ENCODE results near the gene THAP7. TPM values are rescaled to one million over a fixed set of nuclear protein-coding genes. Genes with fewer than 3 reads are reported as not detected.

THAP7 gene
- total RNA-seq, 1 experiment from 2014 or later, result 29.1 TPM

GRCh38 chr22:20993304-20994127 lies 8.4 kb downstream of the THAP7 start:
- no peak for TF ChIP-seq CTCF (IDR thresholded peaks at IDR 0.05; ENCODE audit: insufficient read depth in 1 of 2, low read depth in 1 of 2, low read length in 1 of 2, severe bottlenecking in 1 of 2, unreplicated experiment in 1 of 2)

GRCh38 chr22:20992456-20993303 lies 9.2 kb downstream of the THAP7 start:
- TF ChIP-seq CTCF (IDR thresholded peaks at IDR 0.05; ENCODE audit: insufficient read depth in 1 of 2, low read depth in 1 of 2, low read length in 1 of 2, severe bottlenecking in 1 of 2, unreplicated experiment in 1 of 2), result no peak
- H3K36me3 Mint-ChIP-seq (ENCODE audit: insufficient read depth, unreplicated experiment), result peaks cover 36% of the 10 kb centered on the region
- ChIA-PET CTCF (no interaction called here), POLR2A (no interaction called here)
- H3K27me3 Mint-ChIP-seq (ENCODE audit: insufficient read depth, unreplicated experiment), result no peaks in the 10 kb centered on the region
- no peaks in the 10 kb centered on the region for H3K4me1 Mint-ChIP-seq (ENCODE audit: low read depth, unreplicated experiment)
- Histone ChIP-seq H3K9me3 (no peaks in the 10 kb centered on the region), H3K27me3 (replicated peaks; ENCODE audit: control insufficient read depth, insufficient read depth, low read length) (no peaks in the 10 kb centered on the region), H3K36me3 (ENCODE audit: control insufficient read depth, insufficient read depth, low read length) (no peaks in the 10 kb centered on the region; the same call in 1 of the 2 replicates), H3K4me1 (no peaks in the 10 kb centered on the region), H3K4me3 (ENCODE audit: low read depth, low read length) (no peak overlapping the region)
- intact Hi-C loops (cut with micrococcal nuclease; ENCODE audit: unreplicated experiment), result no loop called here
- DNase-seq, result no peak
- H3K9me3 Mint-ChIP-seq (ENCODE audit: unreplicated experiment), result no peaks in the 10 kb centered on the region
- no peak overlapping the region for H3K27ac Mint-ChIP-seq (ENCODE audit: unreplicated experiment)
- no peak overlapping the region for H3K4me3 Mint-ChIP-seq (ENCODE audit: unreplicated experiment)
- no TSS peak for BruUV-seq (replicated peaks)

More at GRCh38 chr22:20993304-20994127, 8.4 kb downstream of the THAP7 start:
- ChIA-PET POLR2A (no interaction called here), CTCF (no interaction called here)
- no peak overlapping the region for H3K27ac Mint-ChIP-seq (ENCODE audit: unreplicated experiment)
- no peaks in the 10 kb centered on the region for H3K27me3 Mint-ChIP-seq (ENCODE audit: insufficient read depth, unreplicated experiment)
- H3K36me3 Mint-ChIP-seq (ENCODE audit: insufficient read depth, unreplicated experiment), result peaks cover 42% of the 10 kb centered on the region
- intact Hi-C loops (cut with micrococcal nuclease; ENCODE audit: unreplicated experiment), result no loop called here
- Histone ChIP-seq H3K4me1 (no peaks in the 10 kb centered on the region), H3K27me3 (replicated peaks; ENCODE audit: control insufficient read depth, insufficient read depth, low read length) (no peaks in the 10 kb centered on the region), H3K4me3 (ENCODE audit: low read depth, low read length) (no peak overlapping the region), H3K9me3 (no peaks in the 10 kb centered on the region), H3K36me3 (ENCODE audit: control insufficient read depth, insufficient read depth, low read length) (no peaks in the 10 kb centered on the region; the same call in 1 of the 2 replicates)
- no peak for DNase-seq
- H3K4me1 Mint-ChIP-seq (ENCODE audit: low read depth, unreplicated experiment), result no peaks in the 10 kb centered on the region
- H3K9me3 Mint-ChIP-seq (ENCODE audit: unreplicated experiment), result no peaks in the 10 kb centered on the region
- no TSS peak for BruUV-seq (replicated peaks)
- H3K4me3 Mint-ChIP-seq (ENCODE audit: unreplicated experiment), result no peak overlapping the region

- Mint-ChIP-seq H3K27ac (ENCODE audit: unreplicated experiment) (no peak overlapping the region), H3K4me3 (ENCODE audit: unreplicated experiment) (no peak overlapping the region), H3K4me1 (ENCODE audit: low read depth, unreplicated experiment) (no peaks in the 10 kb centered on the region), H3K27me3 (ENCODE audit: insufficient read depth, unreplicated experiment) (no peaks in the 10 kb centered on the region), H3K36me3 (ENCODE audit: insufficient read depth, unreplicated experiment) (peaks cover 32% of the 10 kb centered on the region), H3K9me3 (ENCODE audit: unreplicated experiment) (no peaks in the 10 kb centered on the region)
- no TSS peak for BruUV-seq (replicated peaks)
- POLR2A ChIA-PET, result no interaction called here
- CTCF ChIA-PET, result no interaction called here
- H3K9me3 ChIP-seq, result no peaks in the 10 kb centered on the region
- H3K36me3 ChIP-seq (ENCODE audit: control insufficient read depth, insufficient read depth, low read length), result no peaks in the 10 kb centered on the region; the same call in 1 of the 2 replicates
- no peak for DNase-seq
- H3K27me3 ChIP-seq (replicated peaks; ENCODE audit: control insufficient read depth, insufficient read depth, low read length), result no peaks in the 10 kb centered on the region
- intact Hi-C loops (cut with micrococcal nuclease; ENCODE audit: unreplicated experiment), result no loop called here
- TF ChIP-seq CTCF (IDR thresholded peaks at IDR 0.05; ENCODE audit: insufficient read depth in 1 of 2, low read depth in 1 of 2, low read length in 1 of 2, severe bottlenecking in 1 of 2, unreplicated experiment in 1 of 2), result no peak
- H3K4me3 ChIP-seq (ENCODE audit: low read depth, low read length), result no peak overlapping the region
- H3K4me1 ChIP-seq, result no peaks in the 10 kb centered on the region
These were observed 9.9 kb downstream of the THAP7 start for GRCh38 chr22:20992056-20992442.

Measured in Caco-2 (cell line).